Activated T-cell treated with anti-CD3 and anti-CD28 coated beads for 24 hours (primary cell): ENCODE measurements around the gene FXYD2.

Experiments used
- DNase-seq: peaks from one replicate; pipeline ENCODE4 v3.0.0-alpha.2; 2020; ENCODE audit warnings: low read depth

Gene FXYD2

DNA sequence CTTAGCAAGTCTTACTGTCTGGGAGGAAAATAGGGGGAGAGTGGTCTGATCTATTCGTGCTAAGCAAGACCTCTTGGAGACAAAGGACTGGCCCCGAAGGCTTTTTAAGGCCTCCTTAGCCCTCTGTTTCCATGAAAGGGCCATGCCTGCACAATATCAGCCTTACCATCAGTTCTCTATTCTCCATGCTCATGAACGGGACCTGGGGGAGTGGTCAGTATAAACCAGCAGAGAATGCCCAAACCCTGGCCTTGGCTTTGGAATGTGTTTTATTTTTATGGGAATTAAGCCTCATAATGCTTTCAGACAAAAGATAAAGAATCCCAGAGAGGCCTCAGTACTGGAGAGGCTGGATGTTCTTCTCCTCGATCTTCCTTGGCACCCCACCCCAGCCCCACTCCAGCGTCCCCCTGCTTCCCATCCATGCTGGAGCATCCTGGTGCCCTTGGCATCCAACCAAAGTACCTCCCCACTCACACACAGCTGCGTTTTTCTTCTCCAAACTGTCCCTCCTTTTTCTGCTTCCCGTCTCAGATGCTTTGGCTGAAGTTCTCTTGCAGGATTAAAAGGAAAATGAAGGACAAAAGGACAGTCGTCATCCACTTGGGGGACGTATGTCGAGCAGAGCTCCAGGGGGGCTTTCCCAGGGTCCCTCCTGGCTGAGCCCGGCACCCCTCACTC lies 33.3 kb upstream of the FXYD2 start:
- DNase-seq, result no peak

- DNase-seq, result no peak
Measured at GRCh38 chr11:117855912-117856651, 31.5 kb upstream of the FXYD2 start.

GRCh38 chr11:117855186-117855845 lies 30.8 kb upstream of the FXYD2 start:
- DNase-seq, result no peak

- DNase-seq, result no peak
Measured at GRCh38 chr11:117852309-117852708, 27.8 kb upstream of the FXYD2 start.

GRCh38 chr11:117851852-117852251 lies 27.3 kb upstream of the FXYD2 start:
- DNase-seq, result no peak

- no peak for DNase-seq
Measured at GRCh38 chr11:117851106-117851505, 26.6 kb upstream of the FXYD2 start.

DNA sequence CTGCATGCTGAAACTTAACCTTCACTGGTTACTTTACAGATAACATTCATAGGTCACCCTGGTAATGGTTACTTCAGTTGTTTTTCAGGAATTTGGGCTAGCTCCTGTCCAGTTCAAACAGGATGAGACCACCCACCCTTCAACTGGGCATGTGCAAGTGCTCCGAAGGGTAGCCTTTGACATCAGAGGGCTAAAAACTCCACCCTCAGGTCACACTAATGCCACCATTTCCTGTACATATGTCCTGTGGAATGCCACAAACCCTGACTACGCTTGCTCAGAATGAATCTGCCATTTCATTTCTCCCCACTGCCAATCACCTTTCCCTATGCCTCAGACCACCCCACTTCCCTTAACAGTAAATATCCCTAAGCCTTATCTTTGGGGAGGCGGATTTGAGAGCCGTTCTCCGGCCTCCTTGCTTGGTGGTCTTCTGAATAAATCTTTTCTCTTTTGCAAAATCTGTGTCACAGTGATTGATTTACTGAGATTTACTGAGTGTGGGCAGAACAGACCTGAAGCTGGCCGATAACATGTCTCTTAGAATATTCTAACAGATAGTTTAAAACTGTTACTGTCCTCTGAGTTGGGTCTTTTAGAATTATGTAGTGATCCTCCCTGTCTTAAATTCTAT lies 25.4 kb upstream of the FXYD2 start:
- no peak for DNase-seq

DNA sequence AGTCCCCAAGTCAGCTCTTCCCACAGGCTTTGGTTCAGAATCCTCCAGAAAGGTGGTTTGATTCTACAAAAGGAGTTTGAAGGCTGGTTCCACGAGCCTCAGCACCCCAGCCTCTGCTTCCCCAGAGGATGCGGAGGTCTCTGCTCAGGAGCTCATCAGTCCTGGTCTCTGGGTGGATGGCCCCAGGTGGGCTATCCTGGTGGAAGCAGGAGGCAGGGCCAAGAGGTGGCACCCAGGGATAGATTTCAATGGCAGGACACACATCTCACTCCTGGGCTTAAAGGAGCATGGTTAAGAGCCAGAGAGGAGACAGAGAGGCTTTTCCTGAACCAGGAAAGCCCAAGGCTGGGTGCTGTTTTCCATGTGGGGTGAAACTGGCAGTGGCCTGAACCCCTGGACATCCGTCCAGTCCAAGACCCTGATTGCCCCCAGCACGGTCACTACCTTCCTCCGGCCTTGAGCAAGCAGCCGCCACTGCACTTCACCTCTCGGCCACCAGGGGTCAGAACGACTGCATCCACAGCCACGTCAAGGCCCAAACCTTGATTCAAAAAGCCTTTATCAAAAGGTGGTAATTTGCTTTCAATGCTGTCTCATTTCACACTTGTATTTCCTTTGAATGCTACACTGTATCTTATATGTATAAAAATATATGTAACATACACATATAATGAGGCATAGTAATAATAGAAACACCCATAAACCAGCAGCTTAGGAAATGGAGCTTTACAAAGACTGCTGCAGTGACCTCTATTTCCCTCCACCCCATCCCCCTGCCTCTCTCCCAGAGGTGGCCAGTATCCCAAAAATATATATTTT lies 19.3 kb upstream of the FXYD2 start:
- DNase-seq, result peak; percentile 76

DNA sequence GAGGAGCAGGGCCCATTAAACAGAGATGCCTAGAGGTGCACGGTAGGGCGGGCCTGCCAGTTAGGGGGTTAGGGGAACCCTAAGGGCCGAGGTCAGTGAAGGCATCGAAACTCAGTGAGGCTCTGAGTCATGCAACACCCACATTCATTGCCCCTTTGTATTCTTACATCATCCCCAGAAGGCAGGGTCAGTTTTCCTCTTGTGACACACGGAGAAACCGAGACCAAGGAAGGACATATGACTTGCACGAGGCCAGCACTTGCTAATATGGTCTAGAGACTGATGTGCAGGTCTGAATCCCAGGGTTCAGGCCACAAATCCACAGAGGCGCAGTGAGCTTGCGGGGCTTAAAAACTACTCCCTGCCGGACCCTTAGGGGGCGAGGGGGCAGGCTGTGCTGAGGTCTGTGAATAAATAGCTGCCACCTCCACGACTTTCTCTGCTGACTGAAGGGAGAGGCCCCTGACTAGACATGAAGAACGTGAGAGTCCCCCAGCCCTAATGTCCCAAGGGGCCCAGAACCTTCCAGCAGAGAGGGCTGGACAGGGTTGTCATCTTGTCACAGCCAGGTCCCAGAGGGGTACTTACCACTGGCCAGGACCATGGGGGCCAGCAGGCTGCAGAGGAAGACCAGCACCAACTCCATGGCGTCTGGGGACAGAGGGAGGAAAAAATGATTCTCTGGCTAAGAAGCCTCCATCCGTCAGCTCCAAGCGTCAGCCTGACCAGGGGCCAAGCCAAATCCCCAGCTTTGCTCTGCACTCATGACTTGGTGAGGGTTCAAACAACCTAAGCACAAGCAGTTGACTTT lies 17.8 kb upstream of the FXYD2 start:
- DNase-seq, result no peak

DNA sequence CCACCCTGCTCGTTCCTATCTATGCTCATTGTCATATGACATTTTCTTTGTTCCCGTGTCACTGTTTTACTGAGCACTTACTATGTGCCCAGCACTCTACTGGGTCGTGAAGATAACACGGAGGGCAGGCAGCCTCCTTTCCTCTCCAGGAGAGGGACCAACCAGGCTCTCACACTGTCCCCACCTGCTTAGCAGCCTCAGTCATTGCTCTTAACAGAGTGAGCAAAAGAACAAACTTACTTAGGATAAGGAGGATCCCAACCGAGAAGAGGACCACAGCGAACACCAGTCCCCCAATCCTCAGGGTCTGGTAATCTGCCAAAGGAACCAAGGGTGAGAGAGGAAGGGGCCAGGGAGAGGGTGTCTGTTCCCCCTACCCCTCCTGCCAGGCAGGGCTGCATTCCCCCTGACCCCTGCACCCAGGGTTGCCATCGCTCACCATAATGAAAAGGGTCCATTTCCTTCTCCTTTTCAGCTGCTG lies 17.0 kb upstream of the FXYD2 start:
- DNase-seq, result no peak

DNA sequence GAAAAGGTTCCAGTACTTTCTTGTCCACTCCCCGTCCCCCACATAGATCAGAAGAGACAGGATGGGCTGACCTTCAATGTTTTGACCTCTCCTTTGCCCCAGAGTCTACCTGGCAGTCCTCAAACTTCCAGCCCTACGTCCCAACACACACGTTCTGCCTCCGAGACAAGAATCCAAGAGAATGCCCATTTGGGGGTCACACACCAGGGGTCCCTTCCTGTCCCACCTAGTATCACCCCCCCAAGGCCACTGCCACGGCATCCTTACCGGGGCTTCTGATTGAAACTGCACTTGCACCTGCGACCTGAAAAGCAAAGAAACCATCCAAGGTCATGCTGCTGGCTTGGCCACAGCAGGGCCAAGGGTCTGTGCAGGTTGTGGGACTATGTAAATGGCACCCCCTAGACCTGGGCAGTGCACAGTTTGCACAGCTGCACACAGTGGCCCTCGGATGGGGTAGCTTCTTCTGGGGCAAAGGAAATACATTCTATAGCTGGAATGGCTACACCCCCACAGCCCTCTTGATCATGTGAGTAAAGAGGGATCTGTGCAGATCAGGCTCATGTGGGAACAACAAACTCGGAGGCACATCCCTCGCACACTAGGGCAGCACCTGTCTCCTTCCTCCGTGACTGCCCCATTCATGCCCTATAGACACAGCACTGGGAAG lies 16.5 kb upstream of the FXYD2 start:
- no peak for DNase-seq

GRCh38 chr11:117839936-117840813 lies 15.6 kb upstream of the FXYD2 start:
- no peak for DNase-seq

DNA sequence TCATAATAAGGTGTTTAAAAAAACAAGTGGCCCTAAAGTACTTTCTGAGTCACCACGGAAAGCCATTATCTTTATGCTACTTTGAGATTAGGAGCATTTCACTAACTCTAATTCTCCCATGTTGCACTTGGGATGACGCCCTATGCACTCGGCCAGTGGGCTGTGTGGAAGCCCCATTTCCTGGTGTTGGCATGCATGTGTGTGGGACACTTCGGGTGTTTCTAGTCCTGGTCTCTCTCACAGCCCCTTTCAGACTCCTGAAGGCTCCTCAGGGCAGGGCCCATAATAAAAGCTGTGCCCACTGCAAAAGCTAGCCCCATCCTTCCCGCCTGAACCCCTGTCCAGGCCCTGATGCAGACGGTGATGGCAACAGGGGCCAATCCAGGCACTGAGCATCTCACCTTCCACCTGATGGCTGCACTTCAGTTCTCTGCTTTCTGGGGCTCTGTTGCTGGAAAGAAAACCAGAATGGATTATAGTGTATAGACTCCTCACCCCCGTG lies 14.9 kb upstream of the FXYD2 start:
- no peak for DNase-seq

GRCh38 chr11:117838901-117839300 lies 14.4 kb upstream of the FXYD2 start:
- DNase-seq, result no peak

GRCh38 chr11:117837791-117838190 lies 13.2 kb upstream of the FXYD2 start:
- no peak for DNase-seq

GRCh38 chr11:117837070-117837776 lies 12.7 kb upstream of the FXYD2 start:
- DNase-seq, result no peak

DNA sequence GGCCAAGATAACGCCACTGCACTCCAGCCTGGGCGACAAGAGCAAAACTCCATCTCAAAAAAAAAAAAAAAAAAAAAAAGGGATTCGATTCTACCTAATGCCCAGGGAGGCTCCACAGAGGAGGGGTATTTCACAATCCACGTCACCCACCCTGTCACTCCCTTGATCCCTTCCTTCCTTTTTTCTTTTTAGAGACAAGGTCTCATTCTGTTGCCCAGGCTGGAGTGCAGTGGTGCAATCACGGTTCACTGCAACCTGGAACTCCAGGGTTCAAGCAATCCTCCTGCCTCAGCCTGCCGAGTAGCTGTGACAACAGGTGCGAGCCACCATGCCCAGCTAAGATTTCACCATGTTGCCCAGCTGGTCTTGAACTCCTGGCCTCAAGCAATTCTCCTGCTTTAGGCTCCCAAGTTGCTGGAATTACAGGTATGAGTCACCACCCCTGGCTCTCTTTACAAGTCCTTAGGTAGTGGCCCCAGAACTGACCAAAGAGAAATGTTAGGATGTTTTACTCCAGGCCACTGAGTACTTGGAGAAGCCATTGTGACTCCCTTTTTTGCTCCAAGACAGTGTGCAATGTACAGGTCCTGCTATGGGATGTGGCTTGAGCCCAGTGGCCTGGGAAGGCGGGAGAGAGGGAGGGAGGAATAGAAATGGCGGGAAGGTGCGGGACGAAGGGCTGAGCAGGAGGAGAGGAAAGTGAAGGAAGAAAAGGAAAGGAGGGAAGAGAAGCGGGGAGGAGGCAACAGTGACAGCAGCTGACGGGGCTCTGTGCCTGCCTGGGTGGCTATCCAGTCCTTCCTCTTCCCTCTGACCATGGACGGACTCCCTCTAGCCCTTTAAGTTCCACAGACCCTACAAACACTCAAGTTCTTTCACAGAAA lies 11.8 kb upstream of the FXYD2 start:
- DNase-seq, result no peak
